ENCODE results near the gene PHF19. TPM values are rescaled to one million over a fixed set of nuclear protein-coding genes. Genes with fewer than 3 reads are reported as not detected.

Gene PHF19
- total and polyA plus RNA-seq, 2 of the 8 experiments (the other 6 are each of a cell fraction or from before 2014, with no cell fraction given) = 28.2 to 31.8 TPM

GRCh38 chr9:120910643-120911042 is 33.7 kb upstream of the PHF19 start (continued):
- no peak for TF ChIP-seq TAF1 (IDR thresholded peaks at IDR 0.05; ENCODE audit: low read depth, low read length)
- TF ChIP-seq SUZ12 (IDR thresholded peaks at IDR 0.05; ENCODE audit: low read length) = no peak
